Spinal cord (tissue), 10 donors: ENCODE results near the gene CXXC5. TPM values are rescaled to one million over a fixed set of nuclear protein-coding genes. Genes with fewer than 3 reads are reported as not detected.
A peak's percentile ranks its signal among the peaks of the same experiment; 100 is the strongest.

Experiments
- DNase-seq, 6 donors: peaks; one replicate each; pipeline versions ENCODE4 v3.0.0 to v3.0.0-alpha.2; 2013 to 2015; ENCODE audit warnings: low spot score in 6 of 6, low read depth in 4 of 6
- H3K27ac ChIP-seq: one replicate; pipeline ENCODE4 v1.5.1; 2013; ENCODE audit warnings: low read depth, low read length, control low read depth
- H3K27me3 ChIP-seq: one replicate; pipeline ENCODE4 v1.6.1; 2013; ENCODE audit warnings: low read length; ENCODE audit not compliant: control insufficient read depth, insufficient read depth
- H3K36me3 ChIP-seq: one replicate; pipeline ENCODE4 v1.6.1; 2013; ENCODE audit warnings: low read length; ENCODE audit not compliant: control insufficient read depth, insufficient read depth
- H3K4me1 ChIP-seq: one replicate; pipeline ENCODE4 v1.6.1; 2013; ENCODE audit warnings: low read length; ENCODE audit not compliant: control insufficient read depth, insufficient read depth
- H3K4me3 ChIP-seq: one replicate; pipeline ENCODE4 v1.5.1; 2013; ENCODE audit warnings: low read depth, low read length, control low read depth
- H3K9me3 ChIP-seq: one replicate; pipeline ENCODE4 v1.6.1; 2013; ENCODE audit warnings: low read length; ENCODE audit not compliant: control insufficient read depth, insufficient read depth
- WGBS: methylation state at CpG from one replicate; pipeline ENCODE4 v1.1.5; 2013; ENCODE audit warnings: missing lambda C conversion rate; ENCODE audit not compliant: insufficient coverage; 5-methylcytosine and 5-hydroxymethylcytosine counted together
- polyA plus RNA-seq, 2 donors: library from polyadenylated mRNA; unstranded; fragments of 120-200 nt; gene quantifications; one replicate each; pipeline ENCODE4 v1.2.1, GENCODE V29; 2013; ENCODE audit not compliant: insufficient read length in 2 of 2
- total RNA-seq, 2 donors: library from RNA; depleted of rRNA in 1 of 2; stranded (reverse); fragments of 120-200 nt in 1 of 2; fragments of >200 nt in 1 of 2; gene quantifications; one replicate each; pipeline versions ENCODE4 v1.2.3 to v1.2.4, GENCODE V29; 2013 to 2014
- donor health status: healthy.

Gene CXXC5
- total and polyA plus RNA-seq, 4 donors, result 71.5 to 137 (median 108) TPM

DNA sequence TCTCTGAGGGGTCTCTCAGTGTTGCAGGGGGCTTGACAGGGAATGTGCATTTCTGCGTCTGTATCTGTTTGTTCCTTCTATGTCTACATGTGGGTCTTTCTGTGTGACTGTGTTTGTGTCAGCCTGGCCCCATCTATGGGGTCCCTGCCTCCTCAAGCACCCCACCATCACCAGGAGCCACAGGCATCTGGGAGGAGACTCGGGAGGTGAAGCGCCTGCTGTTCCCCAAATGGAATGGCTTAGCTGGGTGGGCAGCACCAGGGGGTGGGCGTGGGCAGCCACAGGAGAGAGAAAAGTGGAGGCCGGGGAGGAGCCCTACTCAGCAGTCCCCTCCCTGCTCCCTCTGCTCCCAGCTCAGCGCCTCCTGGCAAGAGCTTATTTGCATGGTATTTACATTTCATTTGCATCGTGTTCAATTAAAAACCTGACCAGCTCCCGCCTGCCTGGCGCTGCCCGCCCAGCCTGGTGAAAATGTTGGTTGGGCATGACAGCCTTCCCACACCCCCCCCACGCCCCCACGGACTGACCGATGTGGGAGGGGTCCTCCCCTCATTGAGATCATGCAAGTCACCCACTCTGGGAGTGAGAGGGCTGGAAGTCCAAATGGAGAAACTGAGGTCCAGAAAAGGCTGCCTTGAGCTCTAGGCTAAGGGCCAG, 50.5 kb downstream of the CXXC5 start:
- Histone ChIP-seq H3K27ac (peak overlapping the region; percentile 96), H3K9me3 (no peaks in the 10 kb centered on the region), H3K4me3 (no peak overlapping the region), H3K4me1 (peaks cover 63% of the 10 kb centered on the region), H3K36me3 (no peaks in the 10 kb centered on the region), H3K27me3 (no peaks in the 10 kb centered on the region)
- 6% methylated on average over 2 of the region's 13 CpGs for WGBS
- peak in 5 of 6 donors; percentile 83 to 97 (median 88) for DNase-seq

DNA sequence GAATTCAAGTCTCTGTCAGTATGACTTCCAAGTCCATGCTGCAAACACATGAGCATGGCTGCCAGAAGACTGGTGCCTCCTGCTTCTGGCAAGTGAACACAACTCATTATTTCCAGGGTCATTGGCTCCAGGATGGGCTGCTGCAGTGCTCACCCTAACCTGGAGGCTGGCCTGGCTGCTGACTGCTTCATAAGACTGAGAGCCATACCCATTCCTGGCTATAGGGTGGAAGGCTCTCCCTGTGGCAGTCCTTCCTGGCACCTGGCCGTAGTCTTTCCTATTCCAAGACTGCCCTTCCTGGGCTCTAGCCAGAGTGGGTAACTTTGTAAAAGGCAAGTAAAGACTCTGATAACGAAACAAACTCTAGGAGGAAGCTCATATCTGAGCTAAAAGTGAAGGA, 51.2 kb downstream of the CXXC5 start:
- WGBS, result 86% methylated on average over 1 of the region's 2 CpGs
- no peaks in the 10 kb centered on the region for H3K36me3 ChIP-seq
- no peaks in the 10 kb centered on the region for H3K9me3 ChIP-seq
- H3K27me3 ChIP-seq, result no peaks in the 10 kb centered on the region
- peak overlapping the region; percentile 96 for H3K27ac ChIP-seq
- DNase-seq, result no peak
- peaks cover 56% of the 10 kb centered on the region for H3K4me1 ChIP-seq
- no peak overlapping the region for H3K4me3 ChIP-seq

DNA sequence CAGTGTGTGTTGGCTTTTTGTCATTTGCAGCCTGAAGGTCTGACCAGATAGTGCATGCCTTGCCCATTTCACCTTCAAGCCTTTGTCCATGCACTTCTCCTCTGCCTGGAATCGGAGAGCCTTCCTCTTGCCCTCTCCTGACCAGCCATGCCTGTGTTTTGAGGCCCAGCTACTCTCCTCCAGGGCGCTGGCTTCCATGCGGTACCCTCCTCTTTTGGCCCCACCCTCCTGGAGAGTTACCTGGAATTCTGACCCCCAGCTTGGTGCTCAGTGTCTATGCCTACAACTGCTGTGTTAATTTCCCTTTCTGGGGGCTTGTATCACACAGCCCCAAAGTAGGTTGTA, 52.5 kb downstream of the CXXC5 start:
- Histone ChIP-seq H3K4me3 (no peak overlapping the region), H3K36me3 (no peaks in the 10 kb centered on the region), H3K9me3 (no peaks in the 10 kb centered on the region), H3K27ac (no peak overlapping the region), H3K4me1 (peaks cover 61% of the 10 kb centered on the region), H3K27me3 (no peaks in the 10 kb centered on the region)
- DNase-seq, result no peak
- 76% methylated on average over 3 of the region's 3 CpGs for WGBS

DNA sequence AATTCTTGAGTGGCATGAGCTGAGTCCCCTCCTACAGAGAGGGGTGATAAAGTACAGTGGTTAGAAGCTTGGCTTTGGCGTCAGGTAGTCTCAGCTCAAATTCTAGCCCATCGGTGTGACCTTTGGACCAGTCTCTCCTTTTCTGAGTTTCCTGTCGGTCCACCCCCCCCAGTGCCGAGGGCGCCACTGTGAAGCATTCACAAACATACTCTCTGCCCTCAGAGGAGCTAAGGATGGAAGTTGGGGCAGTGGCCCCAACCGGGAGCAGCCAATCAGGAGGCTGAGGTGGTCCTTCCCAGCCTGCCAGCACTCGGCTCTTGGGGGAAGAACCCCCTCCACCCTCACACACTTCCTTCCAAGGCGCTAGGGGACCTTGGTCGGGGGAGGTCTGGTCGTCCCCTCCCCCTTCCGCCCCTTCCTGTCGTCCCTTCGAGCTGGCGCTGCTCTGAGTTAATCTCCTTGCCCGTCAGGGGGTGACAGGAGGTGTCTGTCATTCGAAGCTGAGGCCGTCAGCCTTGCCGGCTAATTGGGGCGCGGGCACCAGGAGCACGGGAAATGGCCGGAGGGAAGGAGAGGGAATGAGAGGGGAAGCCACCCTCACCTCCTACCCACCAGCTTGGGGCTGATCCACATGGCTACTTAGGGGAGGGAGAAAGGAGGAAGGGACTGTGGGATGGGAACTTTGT, 53.0 kb downstream of the CXXC5 start:
- H3K4me3 ChIP-seq, result no peak overlapping the region
- H3K9me3 ChIP-seq, result no peaks in the 10 kb centered on the region
- WGBS, result 14% methylated on average over 5 of the region's 22 CpGs
- H3K36me3 ChIP-seq, result no peaks in the 10 kb centered on the region
- no peak for DNase-seq
- no peak overlapping the region for H3K27ac ChIP-seq
- H3K27me3 ChIP-seq, result no peaks in the 10 kb centered on the region
- H3K4me1 ChIP-seq, result peaks cover 61% of the 10 kb centered on the region

DNA sequence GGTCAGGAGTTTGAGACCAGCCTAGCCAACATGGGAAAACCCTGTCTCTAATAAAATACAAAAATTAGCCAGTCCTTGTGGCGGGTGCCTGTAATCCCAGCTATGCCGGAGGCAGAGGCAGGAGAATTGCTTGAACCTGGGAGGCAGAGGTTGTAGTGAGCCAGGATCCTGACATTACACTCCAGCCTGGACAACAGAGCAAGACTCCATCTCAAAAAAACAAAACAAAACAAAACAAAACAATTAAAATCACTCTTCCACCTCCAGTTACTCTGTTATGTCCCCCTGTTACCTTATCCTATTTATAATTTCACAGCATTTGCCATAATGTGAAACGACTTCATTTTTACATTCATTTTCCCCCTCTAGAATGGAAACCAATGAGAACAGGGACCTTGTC, 54.4 kb downstream of the CXXC5 start:
- no peak for DNase-seq
- Histone ChIP-seq H3K27ac (no peak overlapping the region), H3K27me3 (no peaks in the 10 kb centered on the region), H3K4me1 (peaks cover 47% of the 10 kb centered on the region), H3K4me3 (no peak overlapping the region), H3K9me3 (no peaks in the 10 kb centered on the region), H3K36me3 (no peaks in the 10 kb centered on the region)
- 68% methylated on average over 1 of the region's 3 CpGs for WGBS

DNA sequence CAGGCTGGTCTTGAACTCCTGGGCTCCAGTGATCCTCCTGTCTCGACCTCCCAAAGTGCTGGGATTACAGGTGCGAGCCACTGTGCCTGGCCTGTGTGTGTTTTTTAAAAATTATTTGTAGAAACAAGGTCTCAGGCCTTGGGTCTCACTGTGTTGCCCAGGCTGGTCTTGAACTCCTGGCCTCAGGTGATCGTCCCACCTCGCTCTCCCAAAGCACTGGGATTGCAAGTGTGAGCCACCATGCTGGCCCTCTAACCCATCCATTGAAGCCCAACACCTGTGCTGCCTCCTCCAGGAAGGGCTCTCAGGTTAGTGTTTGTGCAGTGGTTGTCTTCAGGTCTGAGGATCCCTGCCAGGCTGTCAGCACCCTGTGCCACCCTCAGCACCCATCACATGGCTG, 56.6 kb downstream of the CXXC5 start:
- no peak overlapping the region for H3K27ac ChIP-seq
- H3K9me3 ChIP-seq, result no peaks in the 10 kb centered on the region
- no peak overlapping the region for H3K4me3 ChIP-seq
- 100% methylated on average over 3 of the region's 4 CpGs for WGBS
- no peaks in the 10 kb centered on the region for H3K36me3 ChIP-seq
- no peaks in the 10 kb centered on the region for H3K27me3 ChIP-seq
- DNase-seq, result no peak
- H3K4me1 ChIP-seq, result peaks cover 43% of the 10 kb centered on the region

DNA sequence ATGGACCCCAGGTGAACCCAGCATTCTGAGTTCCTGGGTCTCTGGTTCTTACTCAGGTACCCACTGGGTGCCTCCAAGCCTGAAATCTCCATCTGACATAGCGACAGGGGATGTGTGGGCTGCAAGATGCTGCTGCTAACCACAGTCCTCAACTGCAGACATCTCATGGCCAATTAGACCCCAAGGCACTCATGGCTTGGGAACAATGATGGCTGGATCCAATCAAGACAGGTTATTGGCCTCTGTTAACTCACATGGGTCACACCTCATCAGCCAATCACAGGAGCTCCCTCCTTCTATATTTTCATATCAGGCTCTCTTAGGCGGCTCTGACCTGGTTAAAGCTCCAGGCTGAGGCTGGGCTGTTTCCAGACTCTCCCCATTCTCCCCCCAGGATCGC, 57.0 kb downstream of the CXXC5 start:
- peak in 1 of 6 donors; percentile 1 for DNase-seq
- WGBS, result 83% methylated on average over 1 of the region's 3 CpGs
- Histone ChIP-seq H3K4me3 (no peak overlapping the region), H3K27me3 (no peaks in the 10 kb centered on the region), H3K36me3 (no peaks in the 10 kb centered on the region), H3K9me3 (no peaks in the 10 kb centered on the region), H3K27ac (no peak overlapping the region), H3K4me1 (peaks cover 44% of the 10 kb centered on the region)

DNA sequence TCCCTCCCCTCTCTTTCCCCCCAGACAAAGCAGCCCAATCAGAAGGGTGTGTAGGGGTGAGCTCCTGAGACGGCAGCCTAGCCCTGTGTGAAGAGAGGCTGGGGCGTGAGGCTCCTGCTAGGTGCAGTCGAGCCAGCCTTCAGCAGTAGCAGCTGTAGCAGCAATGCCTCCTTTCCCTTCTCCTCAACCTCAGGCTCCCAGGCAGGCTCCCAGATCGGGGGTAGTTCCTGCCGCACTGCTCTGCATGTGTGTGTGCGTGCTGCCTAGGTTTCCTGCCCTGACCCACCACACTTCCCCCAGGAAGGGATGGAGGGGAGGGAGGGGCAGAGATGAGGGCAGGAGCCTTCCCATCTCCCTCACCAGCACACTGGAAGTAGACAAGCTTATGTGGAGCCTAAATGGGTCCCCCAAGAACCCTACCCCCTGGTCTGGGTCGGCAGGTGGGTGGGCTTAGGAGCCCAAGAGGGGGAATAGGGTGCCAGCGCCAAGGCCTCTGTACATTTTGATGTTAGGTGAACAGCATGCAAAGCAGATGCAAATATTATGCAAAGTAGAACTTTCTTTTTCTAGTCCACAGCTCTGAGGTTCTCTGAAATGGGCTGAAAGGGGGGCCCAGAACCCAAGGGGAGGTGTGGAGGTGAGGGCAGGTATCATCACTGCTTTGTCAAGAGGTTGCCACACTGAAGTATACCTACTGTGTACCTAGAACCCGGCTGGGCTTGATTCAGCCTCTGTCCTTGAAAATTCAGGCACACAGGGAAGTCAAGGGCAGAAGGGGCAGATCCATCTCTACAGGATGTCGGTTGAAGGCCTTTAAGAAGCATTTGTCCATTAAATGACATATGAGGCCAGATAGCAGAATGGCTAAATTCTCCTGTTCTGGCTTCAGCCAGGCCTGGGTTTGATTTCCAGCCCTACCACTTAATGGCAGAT, 57.8 kb downstream of the CXXC5 start:
- Histone ChIP-seq H3K27ac (no peak overlapping the region), H3K36me3 (no peaks in the 10 kb centered on the region), H3K27me3 (no peaks in the 10 kb centered on the region), H3K4me1 (peaks cover 47% of the 10 kb centered on the region), H3K9me3 (no peaks in the 10 kb centered on the region), H3K4me3 (no peak overlapping the region)
- peak in 1 of 6 donors; percentile 4 for DNase-seq
- 44% methylated on average over 2 of the region's 10 CpGs for WGBS

DNA sequence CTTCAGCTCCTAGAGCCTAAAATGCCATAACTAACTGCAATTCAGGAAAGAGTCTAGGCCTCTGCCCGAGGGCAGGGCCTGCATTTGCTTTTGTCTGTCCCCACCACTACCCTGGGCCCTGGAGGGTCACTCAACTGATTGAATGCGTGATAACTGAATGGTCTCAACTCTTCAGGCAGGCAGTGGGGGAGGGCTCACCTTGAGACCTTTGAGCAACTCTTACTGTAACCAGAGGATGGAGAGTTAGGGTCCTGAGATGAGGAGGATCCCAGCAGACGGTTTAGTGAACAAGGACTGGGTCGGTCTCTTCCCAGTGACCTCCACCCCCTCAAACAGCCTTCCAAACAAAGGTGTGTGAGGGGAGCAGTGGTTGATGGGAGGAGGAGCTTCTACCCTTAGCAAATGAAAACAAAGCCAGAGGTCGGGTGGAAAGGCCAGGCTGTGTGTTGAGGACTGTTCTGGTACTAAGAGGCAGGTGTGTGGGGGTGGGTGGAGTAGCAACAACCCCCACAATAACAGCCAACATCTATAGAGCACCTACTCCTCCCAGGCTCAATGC, 59.4 kb downstream of the CXXC5 start:
- peaks cover 55% of the 10 kb centered on the region for H3K4me1 ChIP-seq
- no peak overlapping the region for H3K27ac ChIP-seq
- no peaks in the 10 kb centered on the region for H3K27me3 ChIP-seq
- 86% methylated on average over 1 of the region's 5 CpGs for WGBS
- no peaks in the 10 kb centered on the region for H3K9me3 ChIP-seq
- no peak for DNase-seq
- no peaks in the 10 kb centered on the region for H3K36me3 ChIP-seq
- no peak overlapping the region for H3K4me3 ChIP-seq
